LNCAP (cell line): ENCODE results near the gene GABRG3.

Source experiments
- CTCF ChIP-seq: fragments of 450-650 bp; IDR thresholded peaks from 2 replicates; pipeline ENCODE4 v1.5.1; 2017; ENCODE audit warnings: mild to moderate bottlenecking

The GABRG3 gene

GRCh38 chr15:27220199-27220598, 249.2 kb downstream of the GABRG3 start:
- no peak for TF ChIP-seq CTCF

- TF ChIP-seq CTCF, result no peak
These were observed 251.5 kb downstream of the GABRG3 start for GRCh38 chr15:27222479-27222878.

- TF ChIP-seq CTCF, result no peak
These were observed 252.2 kb downstream of the GABRG3 start for GRCh38 chr15:27223179-27223578.

- TF ChIP-seq CTCF, result no peak
These were observed 260.8 kb downstream of the GABRG3 start for GRCh38 chr15:27231811-27232210.

GRCh38 chr15:27232876-27233275, 261.9 kb downstream of the GABRG3 start:
- TF ChIP-seq CTCF, result no peak

- TF ChIP-seq CTCF, result no peak
These were observed 263.6 kb downstream of the GABRG3 start for GRCh38 chr15:27234593-27234992.

GRCh38 chr15:27235161-27235560, 264.2 kb downstream of the GABRG3 start:
- no peak for TF ChIP-seq CTCF

- no peak for TF ChIP-seq CTCF
These were observed 264.7 kb downstream of the GABRG3 start for GRCh38 chr15:27235681-27236080.
